GM23338 (cell line): ENCODE data around the gene ERRFI1. TPM values are rescaled to one million over a fixed set of nuclear protein-coding genes. Genes with fewer than 3 reads are reported as not detected.

Source experiments
- ATAC-seq: fragments of 200-7000 bp; cut with Tn5 transposase; 3 replicates; pipeline ENCODE4 v1.9.1; 2020
- DNase-seq: peaks from one replicate; pipeline ENCODE4 v3.0.0-alpha.2; 2015; ENCODE audit warnings: low spot score
- H2AFZ ChIP-seq: fragments of 200-600 bp; sonication (generic); 2 replicates; pipeline ENCODE4 v1.8.0; 2016; ENCODE audit warnings: antibody characterized with exemption, mild to moderate bottlenecking, moderate library complexity
- H3F3A ChIP-seq: fragments of 200-600 bp; sonication (generic); replicated peaks from 2 replicates; pipeline ENCODE4 v1.8.0; 2017; ENCODE audit warnings: antibody characterized with exemption, mixed run types, low read depth
- H3K27ac ChIP-seq: fragments of 200-600 bp; sonication (generic); 2 replicates; pipeline ENCODE4 v1.6.1; 2016; ENCODE audit warnings: low read depth
- H3K27me3 ChIP-seq: fragments of 200-600 bp; sonication (generic); 2 replicates; pipeline ENCODE4 v1.8.0; 2016; ENCODE audit warnings: mild to moderate bottlenecking, mixed run types, moderate library complexity; ENCODE audit not compliant: insufficient read depth
- H3K36me3 ChIP-seq: fragments of 200-600 bp; sonication (generic); 2 replicates; pipeline ENCODE4 v1.8.0; 2016; ENCODE audit warnings: mild to moderate bottlenecking; ENCODE audit not compliant: insufficient read depth
- H3K4me1 ChIP-seq: fragments of 200-600 bp; sonication (generic); 2 replicates; pipeline ENCODE4 v1.8.0; 2016; ENCODE audit warnings: mild to moderate bottlenecking, moderate library complexity; ENCODE audit not compliant: insufficient read depth
- H3K4me2 ChIP-seq: fragments of 200-600 bp; sonication (generic); 2 replicates; pipeline ENCODE4 v1.7.1; 2017; ENCODE audit warnings: mixed run types
- H3K4me3 ChIP-seq: fragments of 200-600 bp; sonication (generic); 2 replicates; pipeline ENCODE4 v1.6.1; 2016; ENCODE audit warnings: mixed run types
- H3K79me2 ChIP-seq: fragments of 200-600 bp; sonication (generic); replicated peaks from 2 replicates; pipeline ENCODE4 v1.8.0; 2017; ENCODE audit warnings: mild to moderate bottlenecking; ENCODE audit not compliant: insufficient read depth
- H3K9me2 ChIP-seq: fragments of 200-600 bp; sonication (generic); 2 replicates; pipeline ENCODE4 v1.8.0; 2017; ENCODE audit not compliant: insufficient read depth
- H4K20me1 ChIP-seq: fragments of 200-600 bp; sonication (generic); replicated peaks from 2 replicates; pipeline ENCODE4 v1.8.0; 2017; ENCODE audit warnings: mild to moderate bottlenecking; ENCODE audit not compliant: insufficient read depth
- H3K27ac Mint-ChIP-seq: 2 replicates; pipeline ENCODE4 v1.8.0; 2020; ENCODE audit warnings: inconsistent platforms, mild to moderate bottlenecking, moderate library complexity, mixed read lengths
- H3K27me3 Mint-ChIP-seq: 3 replicates; pipeline ENCODE4 v1.8.0; 2022; ENCODE audit warnings: low read depth, mild to moderate bottlenecking, moderate library complexity, mixed read lengths, inconsistent platforms; ENCODE audit not compliant: insufficient read depth, poor library complexity
- H3K36me3 Mint-ChIP-seq: 3 replicates; pipeline ENCODE4 v1.8.0; 2021; ENCODE audit warnings: low read depth, mild to moderate bottlenecking, inconsistent platforms, moderate library complexity, mixed read lengths
- H3K4me1 Mint-ChIP-seq: 3 replicates; pipeline ENCODE4 v1.8.0; 2020; ENCODE audit warnings: mild to moderate bottlenecking, inconsistent platforms, mixed read lengths
- H3K4me3 Mint-ChIP-seq: 3 replicates; pipeline ENCODE4 v1.8.0; 2021; ENCODE audit warnings: moderate library complexity, mild to moderate bottlenecking, inconsistent platforms, mixed read lengths
- H3K9me3 Mint-ChIP-seq: 3 replicates; pipeline ENCODE4 v1.8.0; 2020; ENCODE audit warnings: moderate library complexity, mild to moderate bottlenecking, inconsistent platforms, mixed read lengths
- CREB1 ChIP-seq: fragments of 250-450 bp; sonication (Bioruptor Pico); IDR thresholded peaks from 2 replicates; pipeline ENCODE4 v1.5.0; 2020; ENCODE audit warnings: low read depth, mild to moderate bottlenecking, moderate library complexity
- CTCF ChIP-seq, 2 experiments: fragments of 200-600 bp in 1 of 2; sonication (generic) in 1 of 2; conservative IDR thresholded peaks; 2 replicates each; pipeline versions ENCODE4 v1.5.1 to v1.6.1; 2016 to 2017; ENCODE audit warnings: antibody characterized with exemption in 2 of 2, low read depth in 2 of 2, mild to moderate bottlenecking in 2 of 2, moderate library complexity in 1 of 2
- ETS1 ChIP-seq: IDR thresholded peaks from 2 replicates; pipeline ENCODE4 v1.6.1; 2016; ENCODE audit warnings: antibody characterized with exemption
- EZH2 ChIP-seq: fragments of 200-600 bp; sonication (generic); IDR thresholded peaks from one replicate; pipeline ENCODE4 v1.8.0; 2017; ENCODE audit warnings: antibody characterized with exemption, mild to moderate bottlenecking, low read depth; ENCODE audit not compliant: unreplicated experiment
- EZH2phosphoT487 ChIP-seq: fragments of 200-600 bp; sonication (generic); IDR thresholded peaks from one replicate; pipeline ENCODE4 v1.8.1; 2018; ENCODE audit warnings: antibody characterized with exemption; ENCODE audit not compliant: unreplicated experiment
- JUNB ChIP-seq: IDR thresholded peaks from one replicate; pipeline ENCODE4 v1.6.1; 2016; ENCODE audit warnings: antibody characterized with exemption; ENCODE audit not compliant: unreplicated experiment
- NANOG ChIP-seq: IDR thresholded peaks from 2 replicates; pipeline ENCODE4 v1.6.1; 2016; ENCODE audit warnings: antibody characterized with exemption, borderline replicate concordance
- POLR2AphosphoS5 ChIP-seq: IDR thresholded peaks from 2 replicates; pipeline ENCODE4 v1.6.1; 2016; ENCODE audit warnings: antibody characterized with exemption, low read depth
- REST ChIP-seq: IDR thresholded peaks from one replicate; pipeline ENCODE4 v1.6.1; 2018; ENCODE audit warnings: antibody characterized with exemption; ENCODE audit not compliant: unreplicated experiment
- STAT1 ChIP-seq: IDR thresholded peaks from one replicate; pipeline ENCODE4 v1.6.1; 2016; ENCODE audit warnings: antibody characterized with exemption; ENCODE audit not compliant: unreplicated experiment
- ZNF331 ChIP-seq: fragments of 250-450 bp; sonication (Bioruptor Pico); IDR thresholded peaks from 2 replicates; pipeline ENCODE4 v1.5.0; 2020; ENCODE audit warnings: low read depth, mild to moderate bottlenecking, moderate library complexity
- polyA plus RNA-seq: library from polyadenylated mRNA; unstranded; fragments of >200 nt; fragmentation: Nextera tagmentation; extraction: Ambion mirVana; gene quantifications from 2 replicates; pipeline ENCODE4 v1.2.1, GENCODE V29; 2016
- total RNA-seq: library from RNA; depleted of rRNA; stranded (reverse); fragments of >200 nt; shearing (Covaris generic); gene quantifications from 2 replicates; pipeline ENCODE4 v1.2.3, GENCODE V29; 2014

Gene ERRFI1
- total and polyA plus RNA-seq, 2 experiments from 2014 or later = 22.9 to 59.8 TPM

GRCh38 chr1:8020032-8020431, 6.1 kb downstream of the ERRFI1 start (continued):
- TF ChIP-seq REST = no peak
- TF ChIP-seq CTCF (conservative IDR thresholded peaks at IDR 0.05; ENCODE audit: low read depth in 2 of 2) = no peak
- no peak for TF ChIP-seq EZH2phosphoT487
- no peak for TF ChIP-seq ETS1

GRCh38 chr1:8019229-8019620, 6.9 kb downstream of the ERRFI1 start:
- ATAC-seq (peak; percentile 11; the same call in 1 of the 3 replicates), DNase-seq (no peak)
- H3K27ac ChIP-seq = peak overlapping the region; percentile 34
- peaks cover 89% of the 10 kb centered on the region for H3K4me1 ChIP-seq
- H3K4me3 ChIP-seq = peak overlapping the region; percentile 7; the same call in 1 of the 2 replicates
- no peaks in the 10 kb centered on the region; the same call in 1 of the 2 replicates for H3K36me3 ChIP-seq
- H3K9me2 ChIP-seq = no peaks in the 10 kb centered on the region
- Mint-ChIP-seq H3K4me3 (peak overlapping the region; percentile 40; the same call in 2 of the 3 replicates), H3K27ac (peak overlapping the region; percentile 79), H3K36me3 (peaks cover 8% of the 10 kb centered on the region), H3K4me1 (peaks cover 89% of the 10 kb centered on the region), H3K9me3 (no peaks in the 10 kb centered on the region), H3K27me3 (no peaks in the 10 kb centered on the region)
- peak overlapping the region; percentile 67 for H3K4me2 ChIP-seq
- peaks cover 48% of the 10 kb centered on the region for H4K20me1 ChIP-seq
- H2AFZ ChIP-seq = no peak overlapping the region
- H3K27me3 ChIP-seq = no peaks in the 10 kb centered on the region
- H3K79me2 ChIP-seq = peaks cover 98% of the 10 kb centered on the region
- no peaks in the 10 kb centered on the region for H3F3A ChIP-seq
- TF ChIP-seq NANOG = no peak
- no peak for TF ChIP-seq JUNB
- no peak for TF ChIP-seq CREB1 (CRISPR knock-in tag)
- no peak for TF ChIP-seq STAT1
- TF ChIP-seq EZH2phosphoT487 = no peak
- no peak for TF ChIP-seq EZH2
- no peak for TF ChIP-seq CTCF (conservative IDR thresholded peaks at IDR 0.05; ENCODE audit: low read depth in 2 of 2)
- no peak for TF ChIP-seq ZNF331 (CRISPR knock-in tag)
- no peak for TF ChIP-seq ETS1
- TF ChIP-seq POLR2AphosphoS5 = no peak
- TF ChIP-seq REST = no peak
